SK-N-SH treated with all-trans-retinoic acid at 6 μM for 48 hours (cell line): Measurements from ENCODE around the gene WWC2.

Experiments
- ATAC-seq: fragments of 200-7000 bp; cut with Tn5 transposase; 3 replicates; pipeline ENCODE4 v1.9.1; 2020; ENCODE audit warnings: mild to moderate bottlenecking, moderate library complexity
- ARNTL ChIP-seq: fragments of 450-650 bp; formaldehyde crosslinking; IDR thresholded peaks from 2 replicates; pipeline ENCODE4 v1.5.0; 2020; ENCODE audit warnings: low read depth, mild to moderate bottlenecking, moderate library complexity, borderline replicate concordance
- BACH2 ChIP-seq: fragments of 250-450 bp; sonication (Bioruptor Pico); IDR thresholded peaks from 2 replicates; pipeline ENCODE4 v1.9.0; 2021; ENCODE audit warnings: mild to moderate bottlenecking, borderline replicate concordance
- CSDC2 ChIP-seq: fragments of 250-450 bp; sonication (Bioruptor Pico); IDR thresholded peaks from 2 replicates; pipeline ENCODE4 v1.5.0; 2020; ENCODE audit warnings: mild to moderate bottlenecking, moderate library complexity
- ESRRG ChIP-seq: fragments of 250-450 bp; sonication (Bioruptor Pico); IDR thresholded peaks from 2 replicates; pipeline ENCODE4 v1.6.1; 2021; ENCODE audit warnings: mild to moderate bottlenecking
- ISL1 ChIP-seq: fragments of 250-450 bp; sonication (Bioruptor Pico); IDR thresholded peaks from 2 replicates; pipeline ENCODE4 v2.1.2; 2022; ENCODE audit warnings: mild to moderate bottlenecking, moderate library complexity
- OSR1 ChIP-seq: fragments of 250-450 bp; sonication (Bioruptor Pico); IDR thresholded peaks from 2 replicates; pipeline ENCODE4 v1.8.0; 2022; ENCODE audit warnings: moderate library complexity, mild to moderate bottlenecking, inconsistent platforms
- PPARA ChIP-seq: fragments of 250-450 bp; sonication (Bioruptor Pico); IDR thresholded peaks from 2 replicates; pipeline ENCODE4 v1.5.0; 2020; ENCODE audit warnings: mild to moderate bottlenecking, borderline replicate concordance
- RARB ChIP-seq: fragments of 250-450 bp; sonication (Bioruptor Pico); IDR thresholded peaks from 2 replicates; pipeline ENCODE4 v1.8.0; 2021; ENCODE audit warnings: mild to moderate bottlenecking, moderate library complexity
- SNAI2 ChIP-seq: fragments of 250-450 bp; sonication (Bioruptor Pico); IDR thresholded peaks from 2 replicates; pipeline ENCODE4 v1.5.0; 2020; ENCODE audit warnings: mild to moderate bottlenecking, moderate library complexity
- TCF4 ChIP-seq: fragments of 250-450 bp; sonication (Bioruptor Pico); IDR thresholded peaks from 2 replicates; pipeline ENCODE4 v1.8.0; 2021; ENCODE audit warnings: mild to moderate bottlenecking, moderate library complexity, borderline replicate concordance
- ZFP3 ChIP-seq: fragments of 250-450 bp; sonication (Bioruptor Pico); IDR thresholded peaks from 2 replicates; pipeline ENCODE4 v1.5.0; 2020; ENCODE audit warnings: mild to moderate bottlenecking, moderate library complexity
- ZFP30 ChIP-seq: fragments of 450-650 bp; formaldehyde crosslinking; IDR thresholded peaks from 2 replicates; pipeline ENCODE4 v1.5.0; 2022; ENCODE audit warnings: mild to moderate bottlenecking, moderate library complexity
- ZNF565 ChIP-seq: fragments of 450-650 bp; formaldehyde crosslinking; conservative IDR thresholded peaks from 2 replicates; pipeline ENCODE4 v1.5.0; 2020; ENCODE audit warnings: low read depth, mild to moderate bottlenecking, moderate library complexity
- ZNF8 ChIP-seq: fragments of 450-650 bp; formaldehyde crosslinking; IDR thresholded peaks from 2 replicates; pipeline ENCODE4 v1.5.0; 2020; ENCODE audit warnings: mild to moderate bottlenecking, moderate library complexity
- TF ChIP-seq, protein P1 (sequence below): fragments of 250-450 bp; sonication (Bioruptor Pico); IDR thresholded peaks from 2 replicates; pipeline ENCODE4 v1.5.0; 2020; ENCODE audit warnings: mild to moderate bottlenecking, moderate library complexity
- TF ChIP-seq, protein P2 (sequence below): fragments of 250-450 bp; sonication (Bioruptor Pico); IDR thresholded peaks from 2 replicates; pipeline ENCODE4 v1.8.0; 2020; ENCODE audit warnings: mild to moderate bottlenecking, moderate library complexity, borderline replicate concordance
- TF ChIP-seq, protein P3 (sequence below): fragments of 250-450 bp; sonication (Bioruptor Pico); IDR thresholded peaks from 2 replicates; pipeline ENCODE4 v1.5.1; 2020; ENCODE audit warnings: low read depth, mild to moderate bottlenecking, moderate library complexity
- TF ChIP-seq, protein P4 (sequence below): fragments of 250-450 bp; sonication (Bioruptor Pico); IDR thresholded peaks from 2 replicates; pipeline ENCODE4 v1.5.1; 2021; ENCODE audit warnings: mild to moderate bottlenecking, moderate library complexity

Gene WWC2

DNA sequence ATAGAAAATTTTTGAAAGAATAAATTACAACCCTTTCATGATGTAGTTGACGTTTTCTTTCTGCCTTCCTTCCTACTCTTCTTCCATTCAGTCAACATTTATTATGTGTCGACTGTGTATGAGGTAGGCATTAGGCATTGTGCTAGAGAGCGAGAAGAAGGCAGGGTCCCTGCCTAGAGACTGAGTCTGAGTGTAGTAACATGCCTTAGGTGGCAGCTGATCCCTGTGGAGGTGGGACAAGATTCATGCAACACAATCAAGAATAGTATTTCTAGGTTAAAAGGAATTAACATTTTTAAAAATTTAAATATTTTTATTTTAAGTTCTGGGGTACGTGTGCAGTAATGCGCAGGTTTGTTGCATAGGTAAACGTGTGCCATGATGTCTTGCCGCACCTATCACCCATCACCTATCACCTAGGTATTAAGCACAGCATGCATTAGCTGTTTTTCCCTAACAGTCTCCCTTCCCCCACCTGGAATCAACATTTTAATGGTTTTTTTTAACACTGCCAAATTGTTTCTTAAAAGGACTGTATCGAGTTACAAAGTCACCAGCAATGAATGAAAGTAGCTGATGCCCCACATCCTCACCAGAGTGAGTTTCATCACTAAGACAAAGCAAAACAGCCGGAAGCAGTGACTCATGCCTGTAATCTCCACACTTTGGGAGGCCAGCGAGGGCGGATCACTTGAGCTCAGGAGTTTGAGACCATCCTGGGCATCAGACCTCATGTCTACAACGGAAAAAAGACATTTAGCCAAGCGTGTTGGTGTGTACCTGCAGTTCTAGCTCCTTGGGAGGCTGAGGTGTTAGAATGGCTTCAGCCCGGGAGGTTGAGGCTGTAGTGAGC lies 84.0 kb downstream of the WWC2 start:
- TF ChIP-seq, protein P1, sequence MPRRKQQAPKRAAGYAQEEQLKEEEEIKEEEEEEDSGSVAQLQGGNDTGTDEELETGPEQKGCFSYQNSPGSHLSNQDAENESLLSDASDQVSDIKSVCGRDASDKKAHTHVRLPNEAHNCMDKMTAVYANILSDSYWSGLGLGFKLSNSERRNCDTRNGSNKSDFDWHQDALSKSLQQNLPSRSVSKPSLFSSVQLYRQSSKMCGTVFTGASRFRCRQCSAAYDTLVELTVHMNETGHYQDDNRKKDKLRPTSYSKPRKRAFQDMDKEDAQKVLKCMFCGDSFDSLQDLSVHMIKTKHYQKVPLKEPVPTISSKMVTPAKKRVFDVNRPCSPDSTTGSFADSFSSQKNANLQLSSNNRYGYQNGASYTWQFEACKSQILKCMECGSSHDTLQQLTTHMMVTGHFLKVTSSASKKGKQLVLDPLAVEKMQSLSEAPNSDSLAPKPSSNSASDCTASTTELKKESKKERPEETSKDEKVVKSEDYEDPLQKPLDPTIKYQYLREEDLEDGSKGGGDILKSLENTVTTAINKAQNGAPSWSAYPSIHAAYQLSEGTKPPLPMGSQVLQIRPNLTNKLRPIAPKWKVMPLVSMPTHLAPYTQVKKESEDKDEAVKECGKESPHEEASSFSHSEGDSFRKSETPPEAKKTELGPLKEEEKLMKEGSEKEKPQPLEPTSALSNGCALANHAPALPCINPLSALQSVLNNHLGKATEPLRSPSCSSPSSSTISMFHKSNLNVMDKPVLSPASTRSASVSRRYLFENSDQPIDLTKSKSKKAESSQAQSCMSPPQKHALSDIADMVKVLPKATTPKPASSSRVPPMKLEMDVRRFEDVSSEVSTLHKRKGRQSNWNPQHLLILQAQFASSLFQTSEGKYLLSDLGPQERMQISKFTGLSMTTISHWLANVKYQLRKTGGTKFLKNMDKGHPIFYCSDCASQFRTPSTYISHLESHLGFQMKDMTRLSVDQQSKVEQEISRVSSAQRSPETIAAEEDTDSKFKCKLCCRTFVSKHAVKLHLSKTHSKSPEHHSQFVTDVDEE (CRISPR knock-in tag) = no peak
- TF ChIP-seq OSR1 (no peak), BACH2 (CRISPR knock-in tag) (no peak), ZFP30 (no peak), SNAI2 (no peak), RARB (CRISPR knock-in tag) (no peak)
- TF ChIP-seq, protein P2, sequence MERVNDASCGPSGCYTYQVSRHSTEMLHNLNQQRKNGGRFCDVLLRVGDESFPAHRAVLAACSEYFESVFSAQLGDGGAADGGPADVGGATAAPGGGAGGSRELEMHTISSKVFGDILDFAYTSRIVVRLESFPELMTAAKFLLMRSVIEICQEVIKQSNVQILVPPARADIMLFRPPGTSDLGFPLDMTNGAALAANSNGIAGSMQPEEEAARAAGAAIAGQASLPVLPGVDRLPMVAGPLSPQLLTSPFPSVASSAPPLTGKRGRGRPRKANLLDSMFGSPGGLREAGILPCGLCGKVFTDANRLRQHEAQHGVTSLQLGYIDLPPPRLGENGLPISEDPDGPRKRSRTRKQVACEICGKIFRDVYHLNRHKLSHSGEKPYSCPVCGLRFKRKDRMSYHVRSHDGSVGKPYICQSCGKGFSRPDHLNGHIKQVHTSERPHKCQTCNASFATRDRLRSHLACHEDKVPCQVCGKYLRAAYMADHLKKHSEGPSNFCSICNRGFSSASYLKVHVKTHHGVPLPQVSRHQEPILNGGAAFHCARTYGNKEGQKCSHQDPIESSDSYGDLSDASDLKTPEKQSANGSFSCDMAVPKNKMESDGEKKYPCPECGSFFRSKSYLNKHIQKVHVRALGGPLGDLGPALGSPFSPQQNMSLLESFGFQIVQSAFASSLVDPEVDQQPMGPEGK (CRISPR knock-in tag) = no peak
- peak; percentile 99 for ATAC-seq

DNA sequence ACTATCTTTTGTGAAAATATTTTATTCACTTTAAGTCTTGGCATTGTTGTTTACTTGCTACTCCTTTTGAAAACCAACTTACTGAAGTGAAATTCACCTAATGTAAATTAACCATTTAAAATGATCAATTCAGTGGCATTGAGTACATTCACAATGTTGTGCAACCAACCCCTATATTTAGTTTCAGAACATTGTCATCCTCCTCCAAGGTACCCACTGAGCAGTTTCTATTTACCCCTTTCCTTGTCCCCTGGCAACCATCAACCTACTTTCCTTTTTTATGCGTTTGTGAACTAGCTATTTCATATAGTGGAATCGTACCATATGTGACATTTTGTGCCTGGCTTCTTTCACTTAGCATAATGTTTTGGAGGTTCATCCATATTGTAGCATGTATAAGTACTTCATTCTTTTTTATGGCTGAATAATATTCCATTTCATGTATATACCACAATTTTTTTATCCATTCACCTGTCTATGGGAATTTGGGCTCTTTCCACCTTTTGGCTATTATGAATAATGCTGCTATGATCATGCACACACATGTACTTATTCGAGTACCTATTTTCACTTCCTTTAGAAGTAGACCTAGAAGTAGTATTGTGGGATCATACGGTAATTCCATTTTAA lies 85.0 kb downstream of the WWC2 start:
- no peak for ATAC-seq
- TF ChIP-seq, protein P1 (CRISPR knock-in tag) = no peak
- TF ChIP-seq ARNTL = no peak
- TF ChIP-seq TCF4 (CRISPR knock-in tag) = no peak
- TF ChIP-seq ZNF8 (CRISPR knock-in tag) = peak; percentile 90
- TF ChIP-seq, protein P3, sequence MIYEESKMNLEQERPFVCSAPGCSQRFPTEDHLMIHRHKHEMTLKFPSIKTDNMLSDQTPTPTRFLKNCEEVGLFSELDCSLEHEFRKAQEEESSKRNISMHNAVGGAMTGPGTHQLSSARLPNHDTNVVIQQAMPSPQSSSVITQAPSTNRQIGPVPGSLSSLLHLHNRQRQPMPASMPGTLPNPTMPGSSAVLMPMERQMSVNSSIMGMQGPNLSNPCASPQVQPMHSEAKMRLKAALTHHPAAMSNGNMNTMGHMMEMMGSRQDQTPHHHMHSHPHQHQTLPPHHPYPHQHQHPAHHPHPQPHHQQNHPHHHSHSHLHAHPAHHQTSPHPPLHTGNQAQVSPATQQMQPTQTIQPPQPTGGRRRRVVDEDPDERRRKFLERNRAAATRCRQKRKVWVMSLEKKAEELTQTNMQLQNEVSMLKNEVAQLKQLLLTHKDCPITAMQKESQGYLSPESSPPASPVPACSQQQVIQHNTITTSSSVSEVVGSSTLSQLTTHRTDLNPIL (CRISPR knock-in tag) = no peak
- TF ChIP-seq SNAI2 = no peak

DNA sequence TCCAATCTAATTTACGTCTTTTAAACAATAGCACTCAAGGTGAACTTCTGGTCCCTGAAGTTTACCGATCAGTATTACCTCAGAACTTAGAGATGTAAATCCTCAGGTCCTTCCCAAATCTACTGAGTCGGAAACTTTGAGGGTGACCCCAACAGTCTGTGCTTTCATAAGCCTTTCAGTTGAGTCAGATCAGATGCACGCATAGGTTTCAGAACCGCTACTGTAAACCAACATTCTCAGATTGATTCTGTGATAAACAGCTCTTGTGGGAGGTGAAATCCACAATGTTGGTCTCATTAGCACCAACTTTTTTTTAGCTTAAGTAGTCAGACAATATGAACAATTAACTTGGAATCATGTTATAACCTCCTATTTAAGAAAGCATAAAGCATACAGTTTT lies 86.0 kb downstream of the WWC2 start:
- ATAC-seq = no peak
- no peak for TF ChIP-seq RARB (CRISPR knock-in tag)
- TF ChIP-seq ESRRG (CRISPR knock-in tag) = no peak
- no peak for TF ChIP-seq ZNF565 (CRISPR knock-in tag)
- TF ChIP-seq OSR1 = no peak
- TF ChIP-seq, protein P4, sequence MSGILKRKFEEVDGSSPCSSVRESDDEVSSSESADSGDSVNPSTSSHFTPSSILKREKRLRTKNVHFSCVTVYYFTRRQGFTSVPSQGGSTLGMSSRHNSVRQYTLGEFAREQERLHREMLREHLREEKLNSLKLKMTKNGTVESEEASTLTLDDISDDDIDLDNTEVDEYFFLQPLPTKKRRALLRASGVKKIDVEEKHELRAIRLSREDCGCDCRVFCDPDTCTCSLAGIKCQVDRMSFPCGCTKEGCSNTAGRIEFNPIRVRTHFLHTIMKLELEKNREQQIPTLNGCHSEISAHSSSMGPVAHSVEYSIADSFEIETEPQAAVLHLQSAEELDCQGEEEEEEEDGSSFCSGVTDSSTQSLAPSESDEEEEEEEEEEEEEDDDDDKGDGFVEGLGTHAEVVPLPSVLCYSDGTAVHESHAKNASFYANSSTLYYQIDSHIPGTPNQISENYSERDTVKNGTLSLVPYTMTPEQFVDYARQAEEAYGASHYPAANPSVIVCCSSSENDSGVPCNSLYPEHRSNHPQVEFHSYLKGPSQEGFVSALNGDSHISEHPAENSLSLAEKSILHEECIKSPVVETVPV (CRISPR knock-in tag) = no peak
- no peak for TF ChIP-seq PPARA (CRISPR knock-in tag)
- TF ChIP-seq, protein P1 (CRISPR knock-in tag) = no peak
- TF ChIP-seq, protein P3 (CRISPR knock-in tag) = no peak
- no peak for TF ChIP-seq ZFP3 (CRISPR knock-in tag)
- TF ChIP-seq CSDC2 = no peak
- no peak for TF ChIP-seq BACH2 (CRISPR knock-in tag)
- no peak for TF ChIP-seq TCF4 (CRISPR knock-in tag)
- no peak for TF ChIP-seq SNAI2
- no peak for TF ChIP-seq ZNF8 (CRISPR knock-in tag)
- no peak for TF ChIP-seq ZFP30
- TF ChIP-seq ISL1 (CRISPR knock-in tag) = no peak
- TF ChIP-seq, all 23 proteins: peak for 0
